ENCODE results near the gene CHL1. TPM values are rescaled to one million over a fixed set of nuclear protein-coding genes. Genes with fewer than 3 reads are reported as not detected.

Gene CHL1, protein sequence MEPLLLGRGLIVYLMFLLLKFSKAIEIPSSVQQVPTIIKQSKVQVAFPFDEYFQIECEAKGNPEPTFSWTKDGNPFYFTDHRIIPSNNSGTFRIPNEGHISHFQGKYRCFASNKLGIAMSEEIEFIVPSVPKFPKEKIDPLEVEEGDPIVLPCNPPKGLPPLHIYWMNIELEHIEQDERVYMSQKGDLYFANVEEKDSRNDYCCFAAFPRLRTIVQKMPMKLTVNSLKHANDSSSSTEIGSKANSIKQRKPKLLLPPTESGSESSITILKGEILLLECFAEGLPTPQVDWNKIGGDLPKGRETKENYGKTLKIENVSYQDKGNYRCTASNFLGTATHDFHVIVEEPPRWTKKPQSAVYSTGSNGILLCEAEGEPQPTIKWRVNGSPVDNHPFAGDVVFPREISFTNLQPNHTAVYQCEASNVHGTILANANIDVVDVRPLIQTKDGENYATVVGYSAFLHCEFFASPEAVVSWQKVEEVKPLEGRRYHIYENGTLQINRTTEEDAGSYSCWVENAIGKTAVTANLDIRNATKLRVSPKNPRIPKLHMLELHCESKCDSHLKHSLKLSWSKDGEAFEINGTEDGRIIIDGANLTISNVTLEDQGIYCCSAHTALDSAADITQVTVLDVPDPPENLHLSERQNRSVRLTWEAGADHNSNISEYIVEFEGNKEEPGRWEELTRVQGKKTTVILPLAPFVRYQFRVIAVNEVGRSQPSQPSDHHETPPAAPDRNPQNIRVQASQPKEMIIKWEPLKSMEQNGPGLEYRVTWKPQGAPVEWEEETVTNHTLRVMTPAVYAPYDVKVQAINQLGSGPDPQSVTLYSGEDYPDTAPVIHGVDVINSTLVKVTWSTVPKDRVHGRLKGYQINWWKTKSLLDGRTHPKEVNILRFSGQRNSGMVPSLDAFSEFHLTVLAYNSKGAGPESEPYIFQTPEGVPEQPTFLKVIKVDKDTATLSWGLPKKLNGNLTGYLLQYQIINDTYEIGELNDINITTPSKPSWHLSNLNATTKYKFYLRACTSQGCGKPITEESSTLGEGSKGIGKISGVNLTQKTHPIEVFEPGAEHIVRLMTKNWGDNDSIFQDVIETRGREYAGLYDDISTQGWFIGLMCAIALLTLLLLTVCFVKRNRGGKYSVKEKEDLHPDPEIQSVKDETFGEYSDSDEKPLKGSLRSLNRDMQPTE (N-terminal part only)
- total RNA-seq (1 to 10 TPM in 5 of 6 donors, under 1 TPM in 1; 0.41 to 3.4 (median 2.3) TPM), polyA plus RNA-seq (1 to 10 TPM in 1 of 2 donors, under 1 TPM in 1; 0.23 to 1.9 TPM)

DNA sequence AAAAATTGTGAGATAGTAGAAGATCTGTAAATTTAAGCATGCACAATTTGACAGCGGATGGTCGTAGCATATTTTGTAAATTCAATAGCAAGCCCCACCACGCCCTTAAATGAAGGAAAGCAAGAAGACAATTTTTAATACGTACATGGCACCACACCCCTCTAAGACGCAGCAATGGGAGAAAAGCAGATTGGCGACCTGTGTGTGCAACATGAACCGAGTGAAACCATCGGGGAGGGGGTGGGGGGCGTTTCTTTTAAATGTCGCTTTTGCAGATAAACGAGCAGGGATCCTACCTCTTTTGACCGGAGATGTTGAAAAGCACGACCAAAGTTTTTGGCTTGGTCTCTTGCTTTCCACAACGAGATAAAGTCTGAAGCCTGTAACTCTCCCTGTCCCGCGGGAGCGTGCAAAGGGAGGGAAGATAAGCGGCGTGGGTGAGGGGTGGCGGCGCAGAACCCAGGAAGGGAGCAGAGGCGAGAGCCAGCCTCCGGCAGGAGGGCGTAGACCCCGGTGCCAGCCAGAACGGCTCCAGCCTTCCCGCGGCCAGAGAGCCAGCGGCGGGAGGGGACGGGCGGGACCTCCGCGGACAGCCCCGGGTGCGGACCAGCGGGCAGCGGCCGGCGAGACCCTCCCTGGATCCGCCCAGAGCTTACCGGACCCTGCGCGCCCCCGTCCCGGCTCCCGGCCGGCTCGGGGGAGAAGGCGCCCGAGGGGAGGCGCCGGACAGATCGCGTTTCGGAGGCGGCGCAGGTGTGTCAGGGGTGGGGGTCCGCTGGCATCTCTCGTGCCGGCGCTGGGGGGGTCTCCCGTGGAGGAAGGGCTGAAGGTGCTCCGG is at the start of gene CHL1:
Gene CHL1 (plus strand): TSS at position 453 of the 838 bp plus-strand sequence. CDS start 123,014 bp downstream, outside the sequence.
- Histone ChIP-seq H3K27me3 (peaks cover 0 to 18% (median 10%) of the 10 kb centered on the region in 4 donors), H3K36me3 (no peaks in the 10 kb centered on the region), H3K4me1 (peaks cover 0 to 6% (median 4%) of the 10 kb centered on the region in 3 donors), H3K27ac (no peak within 1 kb of the TSS), H3K9me3 (no peaks in the 10 kb centered on the region), H3K4me3 (peak within 1 kb of the TSS; percentile 6 to 56 (median 30))
- ATAC-seq (peak; percentile 38 to 67 (median 46)), FAIRE-seq (no peak), DNase-seq (peak in 3 of 6 donors; percentile 9 to 56 (median 29))
- WGBS, 2 donors, result 2 to 3% methylated on average over 37 to 64 of the region's 64 CpGs
- TF ChIP-seq, protein P1, sequence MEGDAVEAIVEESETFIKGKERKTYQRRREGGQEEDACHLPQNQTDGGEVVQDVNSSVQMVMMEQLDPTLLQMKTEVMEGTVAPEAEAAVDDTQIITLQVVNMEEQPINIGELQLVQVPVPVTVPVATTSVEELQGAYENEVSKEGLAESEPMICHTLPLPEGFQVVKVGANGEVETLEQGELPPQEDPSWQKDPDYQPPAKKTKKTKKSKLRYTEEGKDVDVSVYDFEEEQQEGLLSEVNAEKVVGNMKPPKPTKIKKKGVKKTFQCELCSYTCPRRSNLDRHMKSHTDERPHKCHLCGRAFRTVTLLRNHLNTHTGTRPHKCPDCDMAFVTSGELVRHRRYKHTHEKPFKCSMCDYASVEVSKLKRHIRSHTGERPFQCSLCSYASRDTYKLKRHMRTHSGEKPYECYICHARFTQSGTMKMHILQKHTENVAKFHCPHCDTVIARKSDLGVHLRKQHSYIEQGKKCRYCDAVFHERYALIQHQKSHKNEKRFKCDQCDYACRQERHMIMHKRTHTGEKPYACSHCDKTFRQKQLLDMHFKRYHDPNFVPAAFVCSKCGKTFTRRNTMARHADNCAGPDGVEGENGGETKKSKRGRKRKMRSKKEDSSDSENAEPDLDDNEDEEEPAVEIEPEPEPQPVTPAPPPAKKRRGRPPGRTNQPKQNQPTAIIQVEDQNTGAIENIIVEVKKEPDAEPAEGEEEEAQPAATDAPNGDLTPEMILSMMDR (IDR thresholded peaks at IDR 0.05), result no peak
- intact Hi-C loops (cut with DNase I), result no loop called here

DNA sequence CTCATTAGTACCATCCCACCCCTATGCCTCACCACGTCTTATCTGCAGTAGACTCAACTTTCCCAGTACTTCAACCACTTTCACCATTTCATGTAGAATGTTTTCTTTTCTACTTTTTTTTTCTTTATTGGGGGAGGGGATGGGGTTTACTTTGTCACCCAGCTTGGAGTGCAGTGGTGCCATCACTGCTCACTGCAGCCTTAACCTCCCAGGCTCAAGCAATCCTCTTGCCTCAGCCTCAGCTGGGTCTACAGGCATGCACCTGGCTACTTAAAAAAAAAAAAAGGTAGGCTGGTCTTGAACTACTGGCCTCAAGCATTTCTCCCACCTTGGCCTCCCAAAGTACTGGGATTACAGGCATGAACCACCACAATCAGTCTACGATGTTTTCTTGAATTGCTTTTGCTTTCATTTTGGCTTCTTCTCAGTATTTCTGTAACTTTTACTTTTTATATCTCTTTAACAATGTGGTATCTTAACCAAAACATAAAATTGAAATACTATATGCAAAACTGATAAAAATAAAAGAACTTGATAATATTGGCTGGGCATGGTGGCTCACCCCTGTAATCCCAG is 44.9 kb upstream of the CHL1 start:
- no peak overlapping the region for H3K27ac ChIP-seq
- no peaks in the 10 kb centered on the region for H3K9me3 ChIP-seq
- ATAC-seq, result no peak
- intact Hi-C loops (cut with DNase I), result no loop called here
- no peak overlapping the region for H3K4me3 ChIP-seq
- no peaks in the 10 kb centered on the region for H3K36me3 ChIP-seq
- no peak for DNase-seq
- peaks cover 0 to under 1% (median under 1%) of the 10 kb centered on the region in 4 donors for H3K27me3 ChIP-seq
- no peak for FAIRE-seq
- WGBS, 2 donors, result 74 to 79% methylated on average over 2 of the region's 2 CpGs
- TF ChIP-seq, protein P1 (IDR thresholded peaks at IDR 0.05), result no peak
- no peaks in the 10 kb centered on the region for H3K4me1 ChIP-seq

DNA sequence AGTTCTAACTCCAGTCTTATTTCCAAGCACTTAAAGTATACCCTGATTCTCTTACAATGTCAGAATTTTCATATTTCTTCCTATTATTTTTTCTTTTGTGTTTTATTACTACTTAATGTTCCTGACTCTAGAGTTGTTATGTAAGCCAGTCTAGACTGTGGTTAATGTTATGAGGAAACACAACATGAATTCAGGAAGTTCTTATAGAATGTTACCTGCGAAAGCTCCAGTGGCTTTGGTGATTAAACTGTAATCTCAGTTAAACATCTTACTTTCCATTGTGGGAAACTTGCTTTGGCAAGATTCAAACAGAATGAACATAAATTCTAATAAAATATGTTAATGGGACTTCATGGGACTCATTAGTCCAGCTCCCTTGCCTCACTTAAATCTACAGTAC is 36.6 kb upstream of the CHL1 start:
- intact Hi-C loops (cut with DNase I), result no loop called here

More for the DNA sequence above, 36.6 kb upstream of the CHL1 start:
- FAIRE-seq, result no peak
- WGBS, 2 donors, result 55 to 62% methylated on average over 1 of the region's 1 CpG
- no peaks in the 10 kb centered on the region for H3K36me3 ChIP-seq
- no peaks in the 10 kb centered on the region for H3K4me1 ChIP-seq
- no peaks in the 10 kb centered on the region for H3K9me3 ChIP-seq
- TF ChIP-seq, protein P1 (IDR thresholded peaks at IDR 0.05), result no peak
- no peak overlapping the region for H3K27ac ChIP-seq
- no peak for DNase-seq
- no peak overlapping the region for H3K4me3 ChIP-seq
- H3K27me3 ChIP-seq, result no peaks in the 10 kb centered on the region
- ATAC-seq, result no peak
